HG03460 (cell line): ENCODE results near the gene DCUN1D4.
"Not testable (repeated sequence)": the region's sequence is repeated elsewhere in the genome, so short reads cannot be mapped to it uniquely, and the experiment has no call there.

ENCODE experiments used
- ATAC-seq: cut with Tn5 transposase; IDR thresholded peaks from one replicate; pipeline ENCODE4 v1.9.1; 2021; ENCODE audit not compliant: unreplicated experiment

The DCUN1D4 gene

DNA sequence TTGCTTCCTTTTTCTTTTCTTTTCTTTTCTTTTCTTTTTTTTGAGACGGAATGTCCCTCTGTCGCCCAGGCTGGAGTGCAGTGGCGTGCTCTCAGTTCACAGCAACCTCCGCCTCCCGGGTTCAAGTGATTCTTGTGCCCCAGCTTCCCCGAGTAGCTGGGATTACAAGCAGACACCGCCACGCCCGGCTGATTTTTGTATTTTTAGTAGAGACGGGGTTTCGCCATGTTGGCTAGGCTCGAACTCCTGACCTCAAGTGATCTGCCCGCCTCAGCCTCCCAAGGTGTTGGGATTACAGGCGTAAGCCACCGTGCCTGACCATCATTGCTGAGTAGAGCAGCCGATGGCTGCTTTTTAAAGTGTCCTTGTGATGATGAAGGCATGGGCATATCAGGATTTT, 50.4 kb downstream of the DCUN1D4 start:
- ATAC-seq = not testable (repeated sequence)

DNA sequence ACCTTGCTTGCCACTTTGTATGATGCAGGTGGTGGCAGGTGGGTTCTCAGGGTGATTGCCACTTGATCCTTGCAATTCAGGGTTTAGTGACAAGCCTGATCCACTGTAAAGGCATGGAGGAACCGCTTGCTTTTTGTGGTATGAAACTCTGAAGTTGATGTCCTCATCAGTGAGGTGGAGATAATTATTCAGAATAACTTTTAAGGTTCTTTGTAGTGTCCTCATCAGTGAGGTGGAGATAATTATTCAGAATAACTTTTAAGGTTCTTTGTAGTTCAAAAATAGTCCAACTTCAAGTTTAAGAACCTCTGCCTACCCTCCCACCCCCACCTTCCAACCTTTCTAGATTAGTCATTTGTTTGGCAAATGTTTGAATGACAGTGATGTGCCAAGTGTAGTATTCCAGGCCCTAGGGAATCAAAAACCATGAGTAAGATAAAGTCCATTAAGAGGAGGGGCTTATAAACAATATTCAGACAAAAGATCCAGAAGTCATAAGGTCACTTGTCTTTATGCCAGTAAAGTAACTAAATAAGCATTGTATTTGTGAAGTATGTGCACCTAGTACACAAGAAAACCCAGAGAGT, 51.2 kb downstream of the DCUN1D4 start:
- no peak for ATAC-seq

DNA sequence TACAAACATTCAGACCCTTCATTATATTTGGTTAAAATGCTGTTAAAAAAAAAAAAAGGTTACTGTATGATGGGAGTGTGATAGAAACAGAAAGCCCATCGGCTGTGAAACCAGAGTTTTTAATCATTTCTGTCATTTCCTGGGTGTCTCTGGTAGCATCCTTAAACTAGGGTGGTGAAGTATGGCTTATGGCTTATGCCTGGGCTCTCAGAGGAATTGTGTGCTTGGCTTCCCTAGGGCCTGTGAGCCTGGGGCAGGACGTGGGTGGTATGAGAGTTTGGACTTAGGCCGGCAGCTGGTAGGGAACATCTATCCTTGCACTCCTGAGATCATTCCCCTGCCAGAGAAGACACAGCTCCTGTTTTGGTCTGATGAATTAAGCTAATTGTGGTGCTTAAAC, 52.2 kb downstream of the DCUN1D4 start:
- peak; percentile 61 for ATAC-seq

DNA sequence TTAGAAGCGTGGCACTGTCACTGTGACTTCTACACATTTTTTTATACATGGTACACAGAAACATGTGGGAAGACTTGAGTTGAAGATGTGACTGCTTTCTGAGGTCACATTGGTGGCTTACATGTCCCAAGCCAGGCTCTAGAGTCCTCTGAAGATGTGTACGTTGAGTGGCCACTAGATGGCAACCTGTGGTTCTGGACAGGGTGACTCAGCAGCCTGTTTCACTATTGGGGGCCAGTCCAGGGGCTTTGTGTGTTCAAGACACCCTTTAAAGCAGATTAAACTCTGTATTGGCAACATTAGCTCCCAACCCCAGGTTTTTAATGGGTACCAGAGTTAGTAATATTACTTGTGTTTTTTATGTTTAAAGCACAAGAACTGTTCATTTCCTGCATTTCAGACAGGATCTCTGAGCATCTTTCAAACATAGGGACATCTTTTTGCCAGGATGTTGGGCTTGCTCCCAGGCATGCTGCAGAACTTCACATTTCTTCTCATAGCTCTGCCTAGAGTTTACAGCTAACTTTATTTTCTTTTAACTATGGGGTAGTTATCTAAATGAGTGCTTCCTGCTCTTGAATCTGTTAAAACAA, 53.0 kb downstream of the DCUN1D4 start:
- peak; percentile 96 for ATAC-seq

DNA sequence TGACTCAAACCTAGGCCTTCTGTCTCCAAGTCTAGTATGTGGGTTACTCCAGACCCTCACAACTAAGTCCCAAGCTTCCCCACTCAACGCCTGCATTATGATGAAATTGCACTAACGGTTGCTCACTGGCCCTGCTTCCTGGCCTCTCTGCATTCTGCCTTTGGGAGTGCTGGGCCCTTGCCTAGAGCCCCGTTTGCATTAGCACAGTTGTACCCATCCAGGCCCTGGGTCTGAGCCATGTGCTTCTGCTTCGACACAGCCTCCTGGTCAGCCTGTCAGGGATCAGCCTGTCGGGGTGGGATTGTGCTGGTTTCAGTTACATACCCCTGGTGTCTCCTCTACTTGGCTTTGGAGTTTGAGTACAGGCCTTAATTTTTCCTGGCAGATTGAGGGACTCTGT, 58.4 kb downstream of the DCUN1D4 start:
- ATAC-seq = no peak

DNA sequence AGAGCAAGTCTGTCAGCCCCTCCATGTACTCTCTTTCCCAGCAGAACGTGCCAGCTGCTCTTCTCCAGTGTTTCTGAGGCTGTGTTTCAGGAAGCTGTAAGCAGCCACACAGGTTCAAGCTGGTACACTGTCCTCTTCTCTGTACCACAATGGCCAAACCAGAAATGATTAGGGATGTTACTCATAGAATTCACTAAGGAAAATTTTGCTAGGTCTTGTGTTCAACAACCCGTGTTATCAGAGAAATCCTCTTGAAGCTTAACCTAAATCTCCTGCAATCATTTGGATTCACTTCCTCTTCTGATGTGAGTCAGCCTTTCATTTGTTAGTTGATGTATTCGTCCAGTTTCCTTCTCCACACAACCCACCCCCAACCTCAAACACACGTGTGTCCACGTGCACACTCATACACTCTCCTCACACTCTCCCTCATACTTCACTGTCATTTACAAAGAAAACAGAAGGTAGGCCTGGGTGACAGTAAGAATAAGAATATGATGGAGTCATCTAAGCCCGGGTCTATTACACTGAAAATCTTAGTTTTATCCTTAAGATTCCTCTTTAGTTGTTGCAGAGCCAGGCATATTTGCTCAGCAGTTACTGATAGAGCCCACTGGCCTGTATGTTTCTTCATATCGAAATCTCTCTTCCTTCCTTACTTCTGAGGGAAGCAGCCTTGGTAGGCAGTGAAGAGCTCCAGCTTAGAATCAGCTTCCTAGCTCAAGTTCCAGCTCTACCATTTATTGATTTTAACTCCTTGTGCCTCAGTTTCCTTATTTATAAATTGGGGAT, 63.4 kb downstream of the DCUN1D4 start:
- peak; percentile 98 for ATAC-seq

DNA sequence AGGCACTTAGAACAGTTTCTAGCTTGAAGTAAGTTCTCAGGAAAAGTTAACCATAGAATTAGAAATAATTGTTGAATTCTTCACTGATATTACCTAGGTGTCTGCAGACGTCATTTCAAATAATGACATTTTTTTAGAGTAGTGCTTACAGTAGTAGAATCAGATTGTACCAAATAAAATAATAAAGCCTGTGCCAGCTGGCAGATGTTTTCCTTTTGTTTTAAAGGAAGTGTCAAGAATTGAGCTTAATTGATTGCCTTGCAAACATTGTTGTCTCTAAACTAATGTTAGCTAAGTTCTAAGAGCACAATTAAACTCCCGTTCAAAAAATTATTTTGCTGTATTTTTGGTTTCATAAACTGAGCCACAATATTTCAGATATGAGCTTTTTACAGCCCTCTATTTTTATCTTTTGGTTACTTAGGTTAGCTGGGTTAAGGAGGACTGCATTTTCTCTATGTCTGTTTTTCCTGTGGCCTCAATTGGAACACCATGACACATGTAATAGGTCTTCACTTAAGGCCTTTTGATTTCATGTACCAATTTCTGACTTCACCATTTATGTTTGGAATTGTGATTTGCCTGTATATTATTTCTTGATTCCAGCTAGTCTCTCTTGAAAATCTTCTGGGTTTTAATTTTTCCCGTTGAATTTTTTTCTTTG, 64.2 kb downstream of the DCUN1D4 start:
- no peak for ATAC-seq

DNA sequence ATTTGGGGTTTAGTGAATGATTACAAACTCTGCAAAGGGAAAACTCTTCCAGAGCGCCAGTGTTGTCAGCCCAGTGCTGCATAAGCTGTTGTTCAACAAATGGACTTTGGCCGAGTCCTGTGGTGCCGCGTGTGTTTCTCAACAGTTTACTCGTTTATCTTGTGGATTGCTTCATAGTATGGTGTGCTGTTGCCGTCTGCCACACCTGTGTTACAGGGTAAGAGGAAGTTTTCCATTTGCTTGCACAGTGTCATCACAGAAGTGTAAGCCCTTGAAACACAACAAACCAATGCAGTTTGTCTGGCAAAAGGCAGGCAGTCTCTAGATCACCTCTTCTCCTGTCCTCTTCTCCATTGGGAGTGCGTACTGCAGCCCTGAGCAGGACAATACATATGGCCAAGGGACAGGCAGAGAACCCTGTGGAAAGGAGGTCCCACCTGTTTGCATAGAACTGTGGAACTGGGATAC, 66.3 kb downstream of the DCUN1D4 start:
- ATAC-seq = no peak

DNA sequence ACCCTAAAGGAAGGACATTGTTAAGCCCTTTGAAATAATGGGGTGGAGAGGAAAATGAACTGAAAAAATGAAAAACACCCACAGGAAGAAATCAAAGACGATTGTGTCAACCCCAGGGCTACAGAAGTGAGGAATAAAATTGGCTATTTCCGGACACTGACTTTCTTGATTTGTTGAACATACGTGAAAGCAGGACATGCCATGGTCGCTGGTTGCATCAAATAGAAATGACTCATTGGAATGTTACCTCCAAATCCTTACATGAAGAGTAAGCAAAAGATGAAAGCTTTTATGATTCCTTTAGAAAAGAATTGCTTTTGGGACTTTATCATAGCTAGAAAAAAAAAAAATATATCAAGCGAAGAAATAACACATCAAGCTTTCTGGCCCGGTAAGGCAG, 75.3 kb downstream of the DCUN1D4 start:
- ATAC-seq = no peak

DNA sequence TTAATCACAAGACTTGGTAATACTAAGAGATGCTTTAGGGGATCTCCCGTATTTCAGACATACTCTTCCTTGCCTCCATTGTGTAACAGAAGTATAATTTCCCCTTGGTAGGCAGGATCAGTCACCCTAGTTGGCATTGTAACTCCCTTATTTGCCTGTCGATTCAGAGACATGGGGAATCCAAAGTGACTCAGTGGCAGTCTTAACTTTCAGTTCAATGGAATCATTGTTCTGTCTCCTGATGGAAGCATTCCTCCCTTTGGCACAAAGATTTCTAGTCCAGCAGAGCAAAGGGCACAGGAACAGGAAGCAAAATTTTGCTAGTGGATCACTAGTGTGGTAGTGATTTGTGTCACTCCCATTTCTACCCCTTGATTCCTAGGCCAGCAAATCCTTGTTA, 80.4 kb downstream of the DCUN1D4 start:
- ATAC-seq = no peak

DNA sequence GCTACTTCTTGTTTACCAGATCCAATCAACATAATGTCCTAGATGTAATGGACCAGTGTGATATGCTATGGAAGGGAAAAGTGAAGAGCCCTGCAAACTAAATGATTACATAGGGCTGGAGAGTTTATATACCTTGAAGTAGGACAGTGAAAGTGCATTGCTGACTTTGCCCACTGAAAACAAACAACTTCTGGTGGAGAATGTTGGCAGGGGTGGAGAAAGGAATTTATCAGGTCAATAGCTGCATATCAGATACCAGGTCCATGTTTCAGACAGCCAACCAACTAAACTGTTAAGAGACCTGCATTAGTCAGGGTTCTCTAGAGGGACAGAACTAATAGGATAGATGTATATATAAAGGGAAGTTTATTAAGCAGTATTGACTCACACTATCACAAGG, 82.4 kb downstream of the DCUN1D4 start:
- no peak for ATAC-seq

DNA sequence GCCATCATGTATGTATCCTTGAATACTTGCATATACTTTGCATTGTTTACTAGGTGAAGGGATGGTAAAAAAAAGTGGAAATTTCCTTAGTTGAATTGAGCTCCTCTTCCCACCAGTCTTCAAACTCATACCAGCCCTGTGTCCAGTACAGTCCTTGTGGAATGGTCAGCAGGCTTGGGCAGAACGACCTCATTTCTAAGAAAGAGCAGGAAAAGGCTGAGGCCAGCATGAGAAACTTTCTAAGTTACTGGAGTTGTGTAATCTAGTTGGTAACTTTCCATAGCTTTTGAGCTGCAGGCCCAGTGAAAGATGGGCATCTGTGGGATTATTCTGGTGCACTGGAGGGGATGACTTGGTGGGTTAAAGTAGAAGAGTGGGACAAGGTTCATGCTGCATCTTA, 87.6 kb downstream of the DCUN1D4 start:
- no peak for ATAC-seq

DNA sequence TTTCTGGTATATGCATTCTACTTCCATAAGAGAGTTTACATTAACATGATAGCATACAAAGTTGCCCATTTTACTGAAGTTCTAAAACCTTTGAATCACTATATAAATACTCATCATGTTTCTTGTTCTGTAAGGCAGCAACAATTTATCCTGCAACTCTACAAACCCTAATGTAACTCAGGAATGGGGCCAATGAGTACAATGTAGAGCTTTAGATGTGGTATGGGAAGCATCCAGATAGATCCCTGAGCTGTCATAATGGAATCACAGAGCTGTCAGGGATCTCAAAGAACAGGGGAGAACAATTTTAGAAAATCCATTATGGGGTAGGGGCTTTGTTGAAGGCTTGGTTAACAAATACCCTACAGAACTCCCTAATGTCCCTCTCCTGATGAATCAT, 88.5 kb downstream of the DCUN1D4 start:
- ATAC-seq = no peak

DNA sequence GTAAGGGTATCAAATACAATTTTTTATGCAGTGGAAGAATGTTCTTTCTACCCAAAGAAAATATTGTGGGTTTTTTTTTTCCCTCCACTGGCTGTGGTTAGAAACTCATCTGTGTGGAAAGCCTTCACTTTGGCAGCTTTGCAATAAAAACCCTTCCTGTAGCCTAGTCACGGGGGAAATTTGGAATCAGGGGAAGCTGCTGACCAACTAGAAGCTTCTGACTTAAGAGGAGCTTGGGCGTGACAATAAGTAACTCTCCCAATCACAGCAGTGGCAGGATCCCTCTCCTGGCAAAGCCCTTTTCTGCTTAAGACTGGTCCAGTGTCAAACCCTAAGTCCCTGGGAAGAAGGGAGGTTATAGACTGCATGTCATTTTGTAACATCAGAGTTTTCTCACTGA, 89.3 kb downstream of the DCUN1D4 start:
- no peak for ATAC-seq

DNA sequence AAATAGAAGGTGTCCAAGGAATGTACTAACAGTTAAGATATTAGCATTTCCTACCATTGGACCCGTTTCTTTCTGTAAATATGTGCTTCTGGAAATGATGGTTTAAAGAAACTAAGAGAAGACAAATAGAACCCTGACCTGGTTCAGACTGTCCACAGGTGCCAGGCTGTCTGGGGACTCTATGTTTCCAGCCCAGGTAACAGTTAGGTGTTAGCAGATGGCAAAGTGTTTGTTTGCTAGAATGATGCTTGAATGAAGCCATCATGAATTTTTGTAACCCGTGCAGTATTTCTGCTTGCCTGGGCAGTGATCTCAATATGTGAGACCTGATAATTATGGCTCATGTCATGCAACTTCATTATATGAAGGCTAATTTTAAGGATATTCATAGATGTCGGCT, 89.7 kb downstream of the DCUN1D4 start:
- ATAC-seq = no peak

DNA sequence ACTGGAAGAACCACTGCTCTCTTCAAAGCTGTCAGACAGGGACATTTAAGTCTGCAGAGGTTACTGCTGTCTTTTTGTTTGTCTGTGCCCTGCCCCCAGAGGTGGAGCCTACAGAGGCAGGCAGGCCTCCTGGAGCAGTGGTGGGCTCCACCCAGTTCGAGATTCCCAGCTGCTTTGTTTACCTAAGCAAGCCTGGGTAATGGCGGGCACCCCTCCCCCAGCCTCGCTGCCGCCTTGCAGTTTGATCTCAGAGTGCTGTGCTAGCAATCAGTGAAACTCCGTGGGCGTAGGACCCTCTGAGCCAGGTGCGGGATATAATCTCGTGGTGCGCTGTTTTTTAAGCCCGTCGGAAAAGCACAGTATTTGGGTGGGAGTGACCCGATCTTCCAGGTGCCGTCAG, 97.5 kb downstream of the DCUN1D4 start:
- not testable (repeated sequence) for ATAC-seq

DNA sequence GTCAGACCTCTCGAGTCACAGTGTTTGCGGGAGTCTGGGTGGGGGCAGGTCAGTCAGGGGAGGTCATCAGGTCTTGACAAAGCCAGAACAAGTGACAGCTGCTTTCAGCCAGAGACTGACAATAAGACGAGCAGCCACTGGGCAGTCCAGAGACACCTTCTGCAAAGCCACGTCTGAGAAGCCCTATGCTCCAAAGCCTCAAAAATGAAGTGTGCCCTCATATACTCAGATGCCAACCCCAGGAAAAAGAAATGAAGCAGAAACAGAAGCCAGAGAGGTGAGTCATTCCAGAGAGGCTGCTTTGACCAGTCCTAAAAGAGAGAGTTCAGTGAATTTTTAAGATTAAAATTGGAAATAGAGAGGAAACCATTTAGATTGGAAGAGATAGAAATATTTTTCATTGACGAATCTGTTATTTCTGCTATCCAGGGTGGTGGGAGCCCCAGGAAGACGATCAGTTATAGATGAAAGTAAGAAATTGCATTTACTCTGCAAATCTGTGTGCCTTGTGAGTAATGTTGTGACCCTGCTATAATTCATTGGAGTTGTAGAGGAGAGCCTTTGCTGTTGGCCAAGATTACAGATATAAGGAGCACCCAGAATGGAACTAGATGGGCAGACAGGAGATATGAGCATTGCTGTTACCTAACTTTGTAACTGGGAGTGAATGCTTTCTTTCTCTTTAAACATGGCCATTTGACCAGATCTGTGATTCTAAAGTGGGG, 99.3 kb downstream of the DCUN1D4 start:
- no peak for ATAC-seq

DNA sequence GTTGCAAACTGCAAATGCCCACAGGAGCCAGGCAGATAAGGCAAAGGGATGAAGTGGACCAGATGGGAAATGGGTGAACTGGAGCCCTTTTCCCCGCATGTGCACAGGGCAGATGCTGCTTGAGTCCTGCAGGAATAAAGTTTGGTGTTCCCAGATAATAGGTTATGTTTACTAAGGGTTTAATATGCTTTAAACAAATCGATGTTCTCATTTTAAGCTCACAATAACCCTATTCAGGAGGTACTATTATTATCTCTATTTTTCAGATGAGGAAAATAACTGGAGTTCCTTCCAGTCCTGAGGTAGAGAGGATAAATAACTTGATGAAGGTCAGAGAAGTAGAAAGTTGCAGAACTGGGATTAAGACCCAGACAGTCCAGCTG, 99.9 kb downstream of the DCUN1D4 start:
- ATAC-seq = no peak

DNA sequence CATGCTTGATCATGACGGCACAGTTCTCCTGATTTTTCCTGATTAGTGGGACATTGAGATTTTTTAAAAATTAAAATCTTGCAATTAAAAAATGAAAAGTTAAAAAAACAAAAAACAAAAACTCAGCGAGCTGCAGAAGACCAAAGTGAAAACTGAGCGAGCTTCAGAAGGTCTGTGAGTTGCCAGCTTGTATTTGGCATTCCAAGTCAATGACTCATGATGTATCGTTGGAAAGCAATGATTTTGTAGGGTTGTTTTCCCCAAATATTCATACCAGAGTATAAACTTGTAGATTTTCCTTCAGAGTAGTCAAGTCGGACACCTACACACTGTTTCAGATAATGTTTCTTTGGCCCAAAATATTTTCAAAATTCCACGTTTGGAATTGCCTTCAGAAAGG, 100.3 kb downstream of the DCUN1D4 start:
- no peak for ATAC-seq

DNA sequence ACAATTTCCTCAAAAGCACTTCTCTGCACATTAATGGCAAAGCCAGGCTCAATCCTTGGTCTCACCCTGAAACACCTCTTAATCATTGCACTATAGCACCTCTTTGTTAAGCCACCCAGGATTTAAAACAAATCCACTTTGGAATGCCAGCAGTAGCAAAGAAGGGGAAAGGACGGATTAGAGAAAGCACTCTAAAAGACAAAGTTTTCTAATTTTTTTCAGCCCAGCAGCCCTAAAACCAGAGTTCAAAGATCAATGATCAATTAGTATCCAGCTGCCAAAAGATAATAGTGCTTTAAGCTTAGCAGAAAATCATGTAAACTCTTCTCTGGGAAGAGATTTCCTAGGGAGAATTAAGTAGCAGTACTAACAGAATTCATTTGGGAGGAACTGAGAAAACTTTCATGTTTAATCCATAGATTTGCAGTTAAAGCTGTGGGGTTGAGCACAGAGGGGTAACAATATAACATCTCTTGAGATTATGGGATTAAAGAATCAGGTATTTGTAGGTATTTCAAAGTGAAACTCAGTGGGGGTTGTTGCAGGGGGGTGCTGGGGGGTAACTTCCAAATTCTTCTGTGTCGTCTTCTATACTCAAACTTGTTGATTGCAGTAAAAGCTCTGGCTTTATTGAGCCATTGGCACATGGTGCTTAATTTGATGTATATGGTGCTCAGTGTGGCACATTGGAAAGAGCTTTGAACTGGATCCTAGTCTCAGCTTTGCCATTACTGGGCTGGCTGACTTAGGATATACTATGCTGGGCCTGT, 115.4 kb downstream of the DCUN1D4 start:
- no peak for ATAC-seq
